Fibroblast of the aortic adventitia (primary cell): ENCODE results near the gene SYVN1. TPM values are rescaled to one million over a fixed set of nuclear protein-coding genes. Genes with fewer than 3 reads are reported as not detected.
"Not testable (repeated sequence)": the region's sequence is repeated elsewhere in the genome, so short reads cannot be mapped to it uniquely, and the experiment has no call there.

Experiments used
- DNase-seq: peaks from one replicate; pipeline ENCODE4 v3.0.0-alpha.2; 2010; ENCODE audit warnings: low read depth
- H3K4me3 ChIP-seq: 2 replicates; pipeline ENCODE4 v1.5.1; 2011; ENCODE audit warnings: low read depth, mild to moderate bottlenecking, control low read depth, low read length, moderate library complexity
- CTCF ChIP-seq: IDR thresholded peaks from 2 replicates; pipeline ENCODE4 v1.5.1; 2011; ENCODE audit warnings: mild to moderate bottlenecking, low read length, control low read depth, inconsistent platforms; ENCODE audit not compliant: insufficient read depth
- total RNA-seq: library from RNA; depleted of rRNA; stranded (reverse); fragments of >200 nt; gene quantifications from 2 replicates; pipeline ENCODE4 v1.2.3, GENCODE V29; 2012; ENCODE audit warnings: low replicate concordance

SYVN1 gene
- 10.4 and 24.3 TPM in 2 replicates for total RNA-seq

GRCh38 chr11:65134240-65134951 lies at the start of gene SYVN1:
Gene SYVN1, minus strand, starts transcription at chr11:65134519. Its CDS starts 918 bp downstream, at chr11:65133601.
- no peak for TF ChIP-seq CTCF
- peak within 1 kb of the TSS; percentile 94 for H3K4me3 ChIP-seq
- DNase-seq: peak; percentile 87

GRCh38 chr11:65183201-65183891 lies 49.0 kb upstream of the SYVN1 start:
- peak overlapping the region; percentile 93 for H3K4me3 ChIP-seq
- DNase-seq: no peak
- TF ChIP-seq CTCF: no peak

- peak overlapping the region; percentile 93 for H3K4me3 ChIP-seq
- TF ChIP-seq CTCF: no peak
- DNase-seq: peak; percentile 21
These were observed 48.2 kb upstream of the SYVN1 start for GRCh38 chr11:65182258-65183170.

- H3K4me3 ChIP-seq: peak within 1 kb of the TSS; percentile 93
- peak; percentile 91 for DNase-seq
- no peak for TF ChIP-seq CTCF
These were observed 47.4 kb upstream of the SYVN1 start, which contains the start of gene CAPN1 for GRCh38 chr11:65181569-65182257. Gene CAPN1, plus strand, starts transcription at chr11:65181928. Its CDS starts 774 bp downstream, at chr11:65182702.

- peak; percentile 52 for DNase-seq
- peak overlapping the region; percentile 93 for H3K4me3 ChIP-seq
- peak; percentile 52 for TF ChIP-seq CTCF
These were observed 46.7 kb upstream of the SYVN1 start for GRCh38 chr11:65180877-65181568.

- not testable (repeated sequence) for DNase-seq
These were observed 40.3 kb upstream of the SYVN1 start for GRCh38 chr11:65174571-65175010.

More at GRCh38 chr11:65174571-65175010, 40.3 kb upstream of the SYVN1 start:
- not testable (repeated sequence) for H3K4me3 ChIP-seq
